Measurements from ENCODE around the gene NOS1AP. TPM values are rescaled to one million over a fixed set of nuclear protein-coding genes. Genes with fewer than 3 reads are reported as not detected.

Gene NOS1AP
- total RNA-seq, 4 donors from 2014 or later = 0.31 to 12.7 (median 1.7) TPM

- Histone ChIP-seq H3K4me3 (no peak overlapping the region), H3K4me1 (peaks cover 0 to 20% (median 0%) of the 10 kb centered on the region in 3 donors), H3K27ac (no peak overlapping the region), H3K9me3 (no peaks in the 10 kb centered on the region), H3K36me3 (no peaks in the 10 kb centered on the region), H3K27me3 (no peaks in the 10 kb centered on the region)
- DNase-seq = no peak
- WGBS, 2 donors = 93 to 100% methylated on average over 1 of the region's 1 CpG
- TF ChIP-seq POLR2A (IDR thresholded peaks at IDR 0.05) (no peak), CTCF (IDR thresholded peaks at IDR 0.05) (no peak)
- intact Hi-C loops (cut with DNase I) = no loop called here
Observed at GRCh38 chr1:162189345-162189744, 119.9 kb downstream of the NOS1AP start.

GRCh38 chr1:162191396-162192305 lies 122.2 kb downstream of the NOS1AP start:
- intact Hi-C loops (cut with DNase I) = no loop called here
- H3K27me3 ChIP-seq = no peaks in the 10 kb centered on the region
- TF ChIP-seq CTCF (IDR thresholded peaks at IDR 0.05) (no peak), POLR2A (IDR thresholded peaks at IDR 0.05) (no peak)
- H3K36me3 ChIP-seq = no peaks in the 10 kb centered on the region
- 72 to 95% methylated on average over 2 to 3 of the region's 3 CpGs for WGBS, 2 donors
- no peak for DNase-seq
- H3K27ac ChIP-seq = no peak overlapping the region
- H3K4me3 ChIP-seq = no peak overlapping the region
- peaks cover 0 to 20% (median 0%) of the 10 kb centered on the region in 3 donors for H3K4me1 ChIP-seq
- no peaks in the 10 kb centered on the region for H3K9me3 ChIP-seq

- Histone ChIP-seq H3K9me3 (no peaks in the 10 kb centered on the region), H3K36me3 (no peaks in the 10 kb centered on the region), H3K27ac (no peak overlapping the region), H3K4me3 (no peak overlapping the region), H3K27me3 (no peaks in the 10 kb centered on the region), H3K4me1 (peaks cover 0 to 20% (median 0%) of the 10 kb centered on the region in 3 donors)
- intact Hi-C loops (cut with DNase I) = no loop called here
- no peak for DNase-seq
- no peak for TF ChIP-seq CTCF (IDR thresholded peaks at IDR 0.05)
- no peak for TF ChIP-seq POLR2A (IDR thresholded peaks at IDR 0.05)
Observed at GRCh38 chr1:162192306-162192678, 122.8 kb downstream of the NOS1AP start.

GRCh38 chr1:162192763-162193162 lies 123.3 kb downstream of the NOS1AP start:
- H3K36me3 ChIP-seq = no peaks in the 10 kb centered on the region
- H3K27me3 ChIP-seq = no peaks in the 10 kb centered on the region
- peaks cover 0 to 20% (median 0%) of the 10 kb centered on the region in 3 donors for H3K4me1 ChIP-seq
- no peak for DNase-seq
- 100% methylated on average over 1 of the region's 1 CpG for WGBS, 2 donors
- intact Hi-C loops (cut with DNase I) = no loop called here
- no peak overlapping the region for H3K27ac ChIP-seq
- H3K9me3 ChIP-seq = no peaks in the 10 kb centered on the region
- H3K4me3 ChIP-seq = no peak overlapping the region
- TF ChIP-seq CTCF (IDR thresholded peaks at IDR 0.05) (no peak), POLR2A (IDR thresholded peaks at IDR 0.05) (no peak)

- no peaks in the 10 kb centered on the region for H3K36me3 ChIP-seq
- no peak for TF ChIP-seq POLR2A (IDR thresholded peaks at IDR 0.05)
- TF ChIP-seq CTCF (IDR thresholded peaks at IDR 0.05) = no peak
- H3K27ac ChIP-seq = no peak overlapping the region
- no peak for DNase-seq
- 68 to 87% methylated on average over 2 of the region's 2 CpGs for WGBS, 2 donors
- intact Hi-C loops (cut with DNase I) = no loop called here
- H3K4me1 ChIP-seq = peaks cover 0 to 20% (median 0%) of the 10 kb centered on the region in 3 donors
- no peaks in the 10 kb centered on the region for H3K27me3 ChIP-seq
- no peak overlapping the region for H3K4me3 ChIP-seq
- no peaks in the 10 kb centered on the region for H3K9me3 ChIP-seq
Observed at GRCh38 chr1:162193221-162193620, 123.7 kb downstream of the NOS1AP start.
